ENCODE results near the gene SUMO2.

SUMO2 gene

GRCh38 chr17:75219815-75220214, 37.1 kb upstream of the SUMO2 start:
- no peak; the same call in 2 of the 3 replicates for ATAC-seq
- TF ChIP-seq ARNTL (CRISPR knock-in tag; IDR thresholded peaks at IDR 0.05; ENCODE audit: borderline replicate concordance, low read depth) (no peak), PATZ1 (CRISPR knock-in tag; IDR thresholded peaks at IDR 0.05; ENCODE audit: borderline replicate concordance) (no peak), POU6F1 (CRISPR knock-in tag; IDR thresholded peaks at IDR 0.05; ENCODE audit: borderline replicate concordance, low read depth) (no peak), GLIS3 (CRISPR knock-in tag; IDR thresholded peaks at IDR 0.05) (no peak), CREB5 (CRISPR knock-in tag; IDR thresholded peaks at IDR 0.05; ENCODE audit: low read depth) (no peak), ISL1 (CRISPR knock-in tag; IDR thresholded peaks at IDR 0.05) (no peak), OSR1 (CRISPR knock-in tag; IDR thresholded peaks at IDR 0.05) (no peak), TSHZ2 (CRISPR knock-in tag; IDR thresholded peaks at IDR 0.05) (no peak), CSDC2 (CRISPR knock-in tag; IDR thresholded peaks at IDR 0.05) (no peak), ESRRG (CRISPR knock-in tag; IDR thresholded peaks at IDR 0.05) (no peak), ZNF8 (CRISPR knock-in tag; IDR thresholded peaks at IDR 0.05) (no peak), CSRNP3 (CRISPR knock-in tag; IDR thresholded peaks at IDR 0.05) (no peak), PPARA (CRISPR knock-in tag; IDR thresholded peaks at IDR 0.05; ENCODE audit: borderline replicate concordance) (no peak), TOX (CRISPR knock-in tag; IDR thresholded peaks at IDR 0.05; ENCODE audit: borderline replicate concordance) (no peak), ZNF565 (CRISPR knock-in tag; conservative IDR thresholded peaks at IDR 0.05; ENCODE audit: low read depth) (no peak), ZNF70 (CRISPR knock-in tag; IDR thresholded peaks at IDR 0.05) (no peak), ZFP3 (CRISPR knock-in tag; IDR thresholded peaks at IDR 0.05) (no peak), BACH2 (CRISPR knock-in tag; IDR thresholded peaks at IDR 0.05; ENCODE audit: borderline replicate concordance) (no peak)

- TF ChIP-seq TSHZ2 (CRISPR knock-in tag; IDR thresholded peaks at IDR 0.05) = no peak
- no peak for TF ChIP-seq RARB (CRISPR knock-in tag; IDR thresholded peaks at IDR 0.05)
- TF ChIP-seq ESRRG (CRISPR knock-in tag; IDR thresholded peaks at IDR 0.05) = no peak
- no peak for TF ChIP-seq ZNF8 (CRISPR knock-in tag; IDR thresholded peaks at IDR 0.05)
- no peak for TF ChIP-seq OSR1 (CRISPR knock-in tag; IDR thresholded peaks at IDR 0.05)
- no peak for TF ChIP-seq ZNF565 (CRISPR knock-in tag; conservative IDR thresholded peaks at IDR 0.05; ENCODE audit: low read depth)
- TF ChIP-seq ZNF70 (CRISPR knock-in tag; IDR thresholded peaks at IDR 0.05) = no peak
- TF ChIP-seq POU6F1 (CRISPR knock-in tag; IDR thresholded peaks at IDR 0.05; ENCODE audit: borderline replicate concordance, low read depth) = no peak
- no peak for ATAC-seq
Observed at GRCh38 chr17:75218131-75218530, 35.4 kb upstream of the SUMO2 start.

Measured in SK-N-SH treated with all-trans-retinoic acid at 6 μM for 48 hours (cell line).